K562 (cell line): ENCODE measurements around the gene RSBN1L.

Source experiments
- POLR2A ChIP-seq: fragments of 450-650 bp; conservative IDR thresholded peaks from 2 replicates; pipeline ENCODE4 v1.6.1; 2016
- RBM39 ChIP-seq: fragments of 200-400 bp; formaldehyde crosslinking; optimal IDR thresholded peaks from 2 replicates; pipeline ENCODE3; 2018; ENCODE audit warnings: low read depth, low read length
- REST ChIP-seq, 2 experiments: fragments of 450-650 bp; formaldehyde crosslinking in 1 of 2; IDR thresholded peaks; 2 replicates each; pipeline versions ENCODE4 v1.4.0 to v1.6.1; 2014 to 2020; ENCODE audit warnings: mild to moderate bottlenecking in 2 of 2, borderline replicate concordance in 1 of 2, low read depth in 1 of 2
- TCF3 ChIP-seq: sonication (generic); formaldehyde crosslinking; IDR thresholded peaks from 2 replicates; pipeline ENCODE4 v1.4.0; 2020; ENCODE audit warnings: mild to moderate bottlenecking, missing genetic modification reagents
- ZMIZ1 ChIP-seq, 2 experiments: fragments of 150-350 bp in 1 of 2; IDR thresholded peaks; 2 replicates each; pipeline ENCODE4 v1.6.1; 2012 to 2016; ENCODE audit warnings: low read depth in 2 of 2, low read length in 2 of 2, mild to moderate bottlenecking in 1 of 2, moderate library complexity in 1 of 2

GRCh38 chr7:77714195-77714594, 17.9 kb downstream of the RSBN1L start:
- no peak for TF ChIP-seq REST (IDR thresholded peaks at IDR 0.05; ENCODE audit: borderline replicate concordance)
- no peak for TF ChIP-seq REST (CRISPR knock-in tag; IDR thresholded peaks at IDR 0.05; ENCODE audit: low read depth)
- TF ChIP-seq ZMIZ1 (IDR thresholded peaks at IDR 0.05; ENCODE audit: low read depth in 2 of 2, low read length in 2 of 2): no peak
- no peak for TF ChIP-seq TCF3
- TF ChIP-seq POLR2A: no peak
- TF ChIP-seq RBM39: no peak
